WTC11 (cell line): ENCODE measurements around the gene EPHA1. TPM values are rescaled to one million over a fixed set of nuclear protein-coding genes. Genes with fewer than 3 reads are reported as not detected.

Experiments used
- AR ChIP-seq: fragments of 250-450 bp; sonication (Bioruptor Pico); IDR thresholded peaks from 2 replicates; pipeline ENCODE4 v1.9.0; 2021; ENCODE audit warnings: mild to moderate bottlenecking
- ATF3 ChIP-seq: sonication (generic); formaldehyde crosslinking; conservative IDR thresholded peaks from 2 replicates; pipeline ENCODE4 v1.8.1; 2022; ENCODE audit warnings: mild to moderate bottlenecking, missing genetic modification reagents
- PRRX2 ChIP-seq: fragments of 250-450 bp; sonication (Bioruptor Pico); IDR thresholded peaks from 2 replicates; pipeline ENCODE4 v1.8.0; 2021; ENCODE audit warnings: mild to moderate bottlenecking
- TCF7 ChIP-seq: sonication (generic); formaldehyde crosslinking; IDR thresholded peaks from 2 replicates; pipeline ENCODE4 v1.8.0; 2022; ENCODE audit warnings: mild to moderate bottlenecking, low read depth, missing genetic modification reagents, moderate library complexity
- USF2 ChIP-seq: sonication (generic); formaldehyde crosslinking; IDR thresholded peaks from 2 replicates; pipeline ENCODE4 v1.8.1; 2023; ENCODE audit warnings: mild to moderate bottlenecking, missing genetic modification reagents, moderate library complexity
- ZNF232 ChIP-seq: sonication (generic); formaldehyde crosslinking; IDR thresholded peaks from 2 replicates; pipeline ENCODE4 v1.8.0; 2022; ENCODE audit warnings: mild to moderate bottlenecking, missing genetic modification reagents
- ZNF281 ChIP-seq: sonication (generic); formaldehyde crosslinking; IDR thresholded peaks from 2 replicates; pipeline ENCODE4 v1.8.0; 2023; ENCODE audit warnings: mild to moderate bottlenecking, missing genetic modification reagents
- ZNF423 ChIP-seq: fragments of 250-450 bp; sonication (Bioruptor Pico); IDR thresholded peaks from 2 replicates; pipeline ENCODE4 v2.1.2; 2022; ENCODE audit warnings: mild to moderate bottlenecking, moderate library complexity
- ZNF671 ChIP-seq: fragments of 250-450 bp; sonication (Bioruptor Pico); IDR thresholded peaks from 2 replicates; pipeline ENCODE4 v1.8.0; 2021; ENCODE audit warnings: mild to moderate bottlenecking
- total RNA-seq: library from RNA; stranded (reverse); gene quantifications from 3 replicates; pipeline ENCODE4 v1.2.3, GENCODE V29; 2021
- TF ChIP-seq, protein P1 (sequence below): fragments of 250-450 bp; sonication (Bioruptor Pico); IDR thresholded peaks from 2 replicates; pipeline ENCODE4 v1.8.0; 2021; ENCODE audit warnings: mild to moderate bottlenecking
- TF ChIP-seq, protein P2 (sequence below): sonication (generic); formaldehyde crosslinking; IDR thresholded peaks from 2 replicates; pipeline ENCODE4 v1.8.1; 2023; ENCODE audit warnings: mild to moderate bottlenecking, missing genetic modification reagents, moderate library complexity
- TF ChIP-seq, protein P3 (sequence below): sonication (generic); formaldehyde crosslinking; IDR thresholded peaks from 2 replicates; pipeline ENCODE4 v1.8.0; 2022; ENCODE audit warnings: mild to moderate bottlenecking, missing genetic modification reagents

The EPHA1 gene
- total RNA-seq, 1 experiment from 2014 or later, result 203 TPM

- TF ChIP-seq ZNF281 (CRISPR knock-in tag) (no peak), ZNF423 (CRISPR knock-in tag) (no peak), ZNF671 (CRISPR knock-in tag) (no peak; the same call in 1 of the 2 replicates), TCF7 (CRISPR knock-in tag) (no peak), USF2 (no peak), ZNF232 (CRISPR knock-in tag) (no peak), ATF3 (CRISPR knock-in tag) (no peak), PRRX2 (CRISPR knock-in tag) (0 out of 2 replicates have a peak, but pooled peaks have one; percentile 42), AR (CRISPR knock-in tag) (0 out of 2 replicates have a peak, but pooled peaks have one; percentile 1)
- TF ChIP-seq, protein P1, sequence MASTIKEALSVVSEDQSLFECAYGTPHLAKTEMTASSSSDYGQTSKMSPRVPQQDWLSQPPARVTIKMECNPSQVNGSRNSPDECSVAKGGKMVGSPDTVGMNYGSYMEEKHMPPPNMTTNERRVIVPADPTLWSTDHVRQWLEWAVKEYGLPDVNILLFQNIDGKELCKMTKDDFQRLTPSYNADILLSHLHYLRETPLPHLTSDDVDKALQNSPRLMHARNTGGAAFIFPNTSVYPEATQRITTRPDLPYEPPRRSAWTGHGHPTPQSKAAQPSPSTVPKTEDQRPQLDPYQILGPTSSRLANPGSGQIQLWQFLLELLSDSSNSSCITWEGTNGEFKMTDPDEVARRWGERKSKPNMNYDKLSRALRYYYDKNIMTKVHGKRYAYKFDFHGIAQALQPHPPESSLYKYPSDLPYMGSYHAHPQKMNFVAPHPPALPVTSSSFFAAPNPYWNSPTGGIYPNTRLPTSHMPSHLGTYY (CRISPR knock-in tag), result 0 out of 2 replicates have a peak, but pooled peaks have one; percentile 51
- TF ChIP-seq, protein P2, sequence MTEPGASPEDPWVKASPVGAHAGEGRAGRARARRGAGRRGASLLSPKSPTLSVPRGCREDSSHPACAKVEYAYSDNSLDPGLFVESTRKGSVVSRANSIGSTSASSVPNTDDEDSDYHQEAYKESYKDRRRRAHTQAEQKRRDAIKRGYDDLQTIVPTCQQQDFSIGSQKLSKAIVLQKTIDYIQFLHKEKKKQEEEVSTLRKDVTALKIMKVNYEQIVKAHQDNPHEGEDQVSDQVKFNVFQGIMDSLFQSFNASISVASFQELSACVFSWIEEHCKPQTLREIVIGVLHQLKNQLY, result no peak
- TF ChIP-seq, protein P3, sequence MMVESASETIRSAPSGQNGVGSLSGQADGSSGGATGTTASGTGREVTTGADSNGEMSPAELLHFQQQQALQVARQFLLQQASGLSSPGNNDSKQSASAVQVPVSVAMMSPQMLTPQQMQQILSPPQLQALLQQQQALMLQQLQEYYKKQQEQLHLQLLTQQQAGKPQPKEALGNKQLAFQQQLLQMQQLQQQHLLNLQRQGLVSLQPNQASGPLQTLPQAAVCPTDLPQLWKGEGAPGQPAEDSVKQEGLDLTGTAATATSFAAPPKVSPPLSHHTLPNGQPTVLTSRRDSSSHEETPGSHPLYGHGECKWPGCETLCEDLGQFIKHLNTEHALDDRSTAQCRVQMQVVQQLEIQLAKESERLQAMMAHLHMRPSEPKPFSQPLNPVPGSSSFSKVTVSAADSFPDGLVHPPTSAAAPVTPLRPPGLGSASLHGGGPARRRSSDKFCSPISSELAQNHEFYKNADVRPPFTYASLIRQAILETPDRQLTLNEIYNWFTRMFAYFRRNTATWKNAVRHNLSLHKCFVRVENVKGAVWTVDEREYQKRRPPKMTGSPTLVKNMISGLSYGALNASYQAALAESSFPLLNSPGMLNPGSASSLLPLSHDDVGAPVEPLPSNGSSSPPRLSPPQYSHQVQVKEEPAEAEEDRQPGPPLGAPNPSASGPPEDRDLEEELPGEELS (CRISPR knock-in tag), result no peak
These were observed 21.3 kb downstream of the EPHA1 start (continued) for GRCh38 chr7:143387156-143387975.
